Measurements from ENCODE around the gene PPP1R1C. TPM values are rescaled to one million over a fixed set of nuclear protein-coding genes. Genes with fewer than 3 reads are reported as not detected.

The PPP1R1C gene
- total RNA-seq, 1 donor from 2014 or later: 5.5 TPM

GRCh38 chr2:182067393-182067792 lies 81.7 kb downstream of the PPP1R1C start:
- Histone ChIP-seq H3K27ac (no peak overlapping the region), H3K4me1 (peaks cover 13% of the 10 kb centered on the region), H3K79me2 (ENCODE audit: low read depth) (no peaks in the 10 kb centered on the region), H3F3A (ENCODE audit: low read depth) (no peaks in the 10 kb centered on the region), H3K9me3 (ENCODE audit: low read depth) (no peaks in the 10 kb centered on the region), H3K27me3 (no peaks in the 10 kb centered on the region), H3K4me3 (no peak overlapping the region), H4K20me1 (ENCODE audit: low read depth) (no peaks in the 10 kb centered on the region), H2AFZ (replicated peaks) (no peak overlapping the region), H3K36me3 (no peaks in the 10 kb centered on the region), H3K4me2 (no peak overlapping the region), H3K9ac (no peak overlapping the region)
- no peak for TF ChIP-seq EZH2phosphoT487 (IDR thresholded peaks at IDR 0.05)
- no peak for TF ChIP-seq EZH2 (IDR thresholded peaks at IDR 0.05)
- TF ChIP-seq CTCF (IDR thresholded peaks at IDR 0.05): no peak
- no peak overlapping the region for H3K4me3 Mint-ChIP-seq
- no peaks in the 10 kb centered on the region for H3K27me3 Mint-ChIP-seq (ENCODE audit: insufficient read depth, low read depth)
- no peak overlapping the region for H3K27ac Mint-ChIP-seq
- no peaks in the 10 kb centered on the region for H3K36me3 Mint-ChIP-seq
- H3K4me1 Mint-ChIP-seq: peaks cover 17% of the 10 kb centered on the region
- DNase-seq (ENCODE audit: low spot score): no peak
- H3K9me3 Mint-ChIP-seq: no peaks in the 10 kb centered on the region

DNA sequence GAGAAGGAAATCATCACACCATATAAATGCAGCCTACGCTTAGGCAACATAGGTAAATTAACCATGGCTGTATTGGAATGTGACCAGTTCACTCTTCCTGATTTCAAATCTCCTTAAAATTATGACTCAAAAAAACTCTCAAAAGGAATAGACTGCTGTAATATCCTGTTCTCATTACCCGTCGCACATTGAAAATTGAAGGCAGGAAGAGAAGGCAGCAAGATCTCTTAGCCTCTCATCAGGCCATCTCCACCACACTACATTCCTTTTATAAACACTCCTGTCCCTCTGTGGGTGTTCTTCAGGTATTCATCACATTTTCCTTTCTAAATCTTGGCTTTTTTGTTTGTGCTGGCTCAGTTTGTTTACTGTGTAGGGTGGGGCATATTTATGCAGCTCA lies 83.2 kb downstream of the PPP1R1C start:
- H3K36me3 ChIP-seq: no peaks in the 10 kb centered on the region
- no peaks in the 10 kb centered on the region for H3K36me3 Mint-ChIP-seq
- TF ChIP-seq EZH2phosphoT487 (IDR thresholded peaks at IDR 0.05) (no peak), CTCF (IDR thresholded peaks at IDR 0.05) (no peak), EZH2 (IDR thresholded peaks at IDR 0.05) (no peak)
- H3K9me3 Mint-ChIP-seq: no peaks in the 10 kb centered on the region
- no peak overlapping the region for H3K4me2 ChIP-seq
- no peaks in the 10 kb centered on the region for H3K27me3 ChIP-seq
- H3K4me1 Mint-ChIP-seq: peaks cover 22% of the 10 kb centered on the region
- H3K4me3 Mint-ChIP-seq: no peak overlapping the region
- H3K79me2 ChIP-seq (ENCODE audit: low read depth): no peaks in the 10 kb centered on the region
- H3K27me3 Mint-ChIP-seq (ENCODE audit: insufficient read depth, low read depth): no peaks in the 10 kb centered on the region
- no peaks in the 10 kb centered on the region for H3F3A ChIP-seq (ENCODE audit: low read depth)
- H2AFZ ChIP-seq (replicated peaks): no peak overlapping the region
- no peaks in the 10 kb centered on the region for H3K9me3 ChIP-seq (ENCODE audit: low read depth)
- no peak overlapping the region for H3K27ac Mint-ChIP-seq
- no peaks in the 10 kb centered on the region for H4K20me1 ChIP-seq (ENCODE audit: low read depth)
- no peak overlapping the region for H3K27ac ChIP-seq
- peaks cover 13% of the 10 kb centered on the region for H3K4me1 ChIP-seq
- DNase-seq (ENCODE audit: low spot score): no peak
- no peak overlapping the region for H3K9ac ChIP-seq
- no peak overlapping the region for H3K4me3 ChIP-seq

DNA sequence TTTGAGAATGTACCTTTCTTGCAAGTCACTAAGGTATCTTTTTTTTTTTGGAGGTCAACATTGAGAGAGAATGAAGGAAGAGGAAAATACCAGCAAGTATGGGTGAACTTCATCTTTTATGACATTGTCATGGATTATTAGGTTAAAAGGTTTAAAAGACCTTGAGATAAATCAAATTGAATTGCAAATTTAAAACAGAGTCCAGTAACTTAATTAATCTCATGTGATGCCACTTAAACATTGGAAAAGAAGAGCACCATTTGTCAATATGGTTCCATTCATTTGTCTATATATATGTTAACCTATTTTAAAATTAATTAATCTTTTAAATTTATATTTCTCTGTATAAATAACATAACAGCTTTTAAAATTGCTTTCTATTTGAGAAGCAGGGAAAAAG lies 83.8 kb downstream of the PPP1R1C start:
- no peak overlapping the region for H3K9ac ChIP-seq
- no peak overlapping the region for H3K4me2 ChIP-seq
- H3K27ac ChIP-seq: no peak overlapping the region
- no peak overlapping the region for H3K27ac Mint-ChIP-seq
- H3K4me3 ChIP-seq: no peak overlapping the region
- H3K4me1 Mint-ChIP-seq: peaks cover 22% of the 10 kb centered on the region
- no peaks in the 10 kb centered on the region for H3K27me3 ChIP-seq
- no peaks in the 10 kb centered on the region for H3K36me3 Mint-ChIP-seq
- TF ChIP-seq EZH2phosphoT487 (IDR thresholded peaks at IDR 0.05): no peak
- TF ChIP-seq EZH2 (IDR thresholded peaks at IDR 0.05): no peak
- TF ChIP-seq CTCF (IDR thresholded peaks at IDR 0.05): no peak
- H3K27me3 Mint-ChIP-seq (ENCODE audit: insufficient read depth, low read depth): no peaks in the 10 kb centered on the region
- H4K20me1 ChIP-seq (ENCODE audit: low read depth): no peaks in the 10 kb centered on the region
- peaks cover 13% of the 10 kb centered on the region for H3K4me1 ChIP-seq
- H2AFZ ChIP-seq (replicated peaks): no peak overlapping the region
- no peaks in the 10 kb centered on the region for H3K36me3 ChIP-seq
- no peaks in the 10 kb centered on the region for H3K9me3 Mint-ChIP-seq
- no peaks in the 10 kb centered on the region for H3F3A ChIP-seq (ENCODE audit: low read depth)
- H3K9me3 ChIP-seq (ENCODE audit: low read depth): no peaks in the 10 kb centered on the region
- no peaks in the 10 kb centered on the region for H3K79me2 ChIP-seq (ENCODE audit: low read depth)
- no peak overlapping the region for H3K4me3 Mint-ChIP-seq
- no peak for DNase-seq (ENCODE audit: low spot score)
